Loucy (cell line): ENCODE measurements around the gene RFC4.

Source experiments
- CTCF ChIP-seq: fragments of 200-600 bp; sonication (generic); conservative IDR thresholded peaks from 2 replicates; pipeline ENCODE4 v1.5.1; 2014; ENCODE audit warnings: mild to moderate bottlenecking, antibody characterized with exemption, low read length
- EZH2phosphoT487 ChIP-seq: fragments of 200-600 bp; IDR thresholded peaks from 2 replicates; pipeline ENCODE4 v1.6.1; 2018; ENCODE audit warnings: antibody characterized with exemption, mild to moderate bottlenecking, moderate library complexity, borderline replicate concordance

GRCh38 chr3:186821429-186822387 is 15.4 kb upstream of the RFC4 start:
- peak; percentile 75 for TF ChIP-seq CTCF
- no peak for TF ChIP-seq EZH2phosphoT487
